Epidermal melanocyte (primary cell): Measurements from ENCODE around the gene GNB1L.

ENCODE experiments used
- DNase-seq: peaks from one replicate; pipeline ENCODE4 v3.0.0; 2011; ENCODE audit warnings: low spot score; ENCODE audit not compliant: insufficient read length

Gene GNB1L, protein sequence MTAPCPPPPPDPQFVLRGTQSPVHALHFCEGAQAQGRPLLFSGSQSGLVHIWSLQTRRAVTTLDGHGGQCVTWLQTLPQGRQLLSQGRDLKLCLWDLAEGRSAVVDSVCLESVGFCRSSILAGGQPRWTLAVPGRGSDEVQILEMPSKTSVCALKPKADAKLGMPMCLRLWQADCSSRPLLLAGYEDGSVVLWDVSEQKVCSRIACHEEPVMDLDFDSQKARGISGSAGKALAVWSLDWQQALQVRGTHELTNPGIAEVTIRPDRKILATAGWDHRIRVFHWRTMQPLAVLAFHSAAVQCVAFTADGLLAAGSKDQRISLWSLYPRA

DNA sequence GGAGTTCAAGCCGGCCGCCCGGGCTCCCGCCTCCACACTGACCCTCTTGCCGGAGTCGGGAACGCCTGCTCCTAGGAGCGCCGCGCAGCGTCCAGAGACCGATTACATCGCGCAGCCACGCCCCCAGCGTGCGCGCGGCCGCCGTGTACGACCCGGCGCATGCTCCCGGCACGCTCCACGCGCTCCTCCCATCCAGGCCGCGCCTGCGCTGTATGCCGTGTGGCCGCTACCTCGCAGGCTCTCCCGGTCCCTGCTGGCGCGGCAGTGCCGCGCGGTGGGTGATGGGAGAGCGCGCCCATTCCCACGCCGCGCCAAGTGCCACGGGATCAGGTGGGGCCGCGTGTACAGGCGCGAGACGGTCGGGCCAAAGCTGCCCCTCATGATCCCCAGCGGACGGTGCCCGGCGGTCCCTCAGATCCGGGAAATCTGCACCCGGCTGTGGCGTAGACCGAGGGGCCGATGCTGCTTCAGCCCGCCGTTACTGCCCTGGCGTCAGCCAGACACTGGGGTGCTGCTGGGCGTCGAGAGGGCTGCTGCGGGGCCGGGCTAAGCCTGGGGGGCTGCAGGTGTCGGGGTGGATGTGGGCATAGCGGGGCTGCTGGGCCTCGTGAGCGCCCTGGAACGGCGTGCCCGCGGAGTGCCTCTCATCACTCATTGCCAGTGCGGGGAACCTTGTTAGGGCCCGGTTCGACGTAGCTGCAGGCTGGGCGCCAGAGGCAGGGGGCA lies at the start of gene GNB1L, which contains the start of gene RTL10:
Gene GNB1L (minus strand): TSS at position 97 of the 726 bp plus-strand sequence. CDS start 33,519 bp downstream, outside the sequence.
Gene RTL10 (minus strand): TSS at position 97 of the 726 bp plus-strand sequence. CDS start 2,613 bp downstream, outside the sequence.
- peak; percentile 91 for DNase-seq

- no peak for DNase-seq
These were observed 49.6 kb upstream of the GNB1L start for GRCh38 chr22:19904174-19904856.

DNA sequence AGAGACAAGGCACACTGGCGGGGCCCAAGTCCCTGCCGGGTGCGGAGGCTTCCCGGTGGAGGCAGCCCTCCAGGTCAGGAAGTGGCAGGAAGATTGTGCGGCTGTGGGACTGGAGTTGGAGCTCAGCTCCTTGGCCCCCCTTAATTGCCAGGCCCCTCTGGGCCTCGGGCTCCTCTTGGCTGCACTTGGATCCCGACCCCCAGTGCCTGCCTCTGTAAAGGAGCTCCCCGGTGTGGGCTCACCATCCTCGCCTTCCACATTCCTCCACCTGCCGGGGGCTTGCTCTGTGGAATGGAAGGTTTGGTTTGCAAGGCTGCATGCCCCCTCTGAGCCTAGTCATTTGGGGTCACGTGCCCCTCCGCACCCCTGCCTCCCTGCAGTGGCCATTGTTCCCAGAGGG lies 48.8 kb upstream of the GNB1L start:
- no peak for DNase-seq

GRCh38 chr22:19903031-19903430 lies 48.4 kb upstream of the GNB1L start:
- no peak for DNase-seq

DNA sequence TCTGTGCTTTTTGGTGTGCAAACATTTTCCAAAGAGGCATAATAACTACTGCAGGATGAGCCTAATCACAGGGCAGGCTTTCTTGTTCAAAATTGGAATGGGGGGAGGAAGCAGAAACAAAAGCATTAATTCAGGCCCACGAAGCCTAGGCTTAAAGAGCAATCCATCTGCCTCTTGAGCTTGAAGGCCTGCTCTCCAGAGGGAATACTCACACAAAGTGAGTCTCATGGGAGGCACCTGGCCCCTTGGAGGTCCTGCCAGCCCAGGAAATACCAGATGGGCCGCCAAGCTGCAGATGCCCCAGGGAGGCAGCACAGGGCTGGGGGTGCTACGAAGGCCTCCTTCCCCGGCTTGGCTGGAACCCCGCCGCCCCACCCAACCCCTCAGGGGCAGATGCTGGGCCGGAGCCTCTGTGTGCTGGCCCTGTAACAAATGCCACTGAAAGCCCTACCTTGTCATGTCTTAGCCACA lies 47.6 kb upstream of the GNB1L start:
- DNase-seq: no peak

- DNase-seq: no peak
These were observed 47.0 kb upstream of the GNB1L start for GRCh38 chr22:19901577-19902244.

DNA sequence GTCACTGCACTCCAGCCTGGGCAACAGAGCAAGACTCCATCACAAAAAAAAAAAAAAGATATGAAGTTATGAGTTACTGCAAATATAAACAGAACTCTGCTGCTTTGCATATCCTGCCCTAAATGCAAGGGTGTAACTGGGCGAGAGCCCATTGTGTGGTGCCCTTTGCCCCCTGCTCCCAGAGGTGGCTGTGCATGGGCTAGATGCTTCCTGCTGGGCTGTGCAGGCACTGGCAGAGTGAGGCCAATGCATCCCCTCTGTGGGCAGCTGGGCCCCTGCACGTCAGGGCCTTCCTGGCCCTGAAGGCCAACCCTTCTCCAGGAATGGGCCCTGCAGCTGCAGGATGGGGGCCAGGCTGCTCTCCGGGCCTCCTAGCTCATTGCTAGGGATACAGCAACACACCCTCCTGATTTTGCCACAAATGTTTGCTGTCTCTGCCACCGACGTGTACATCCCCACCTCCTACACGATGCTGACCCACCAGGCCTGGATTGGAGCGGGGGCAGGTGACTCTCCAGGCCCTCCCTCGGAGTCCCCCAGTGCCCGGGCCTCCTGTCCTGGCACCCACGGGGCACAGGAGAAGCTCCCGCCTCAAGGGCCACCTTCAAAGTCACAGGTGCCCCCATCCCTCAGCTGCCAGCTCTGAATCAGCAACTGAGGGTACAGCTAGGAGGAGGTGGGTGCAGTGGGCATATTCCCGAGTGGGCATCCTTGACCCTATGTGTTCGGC lies 46.2 kb upstream of the GNB1L start:
- DNase-seq: no peak

- DNase-seq: no peak
These were observed 44.3 kb upstream of the GNB1L start for GRCh38 chr22:19898831-19899567.

GRCh38 chr22:19898145-19898544 lies 43.5 kb upstream of the GNB1L start:
- DNase-seq: no peak

DNA sequence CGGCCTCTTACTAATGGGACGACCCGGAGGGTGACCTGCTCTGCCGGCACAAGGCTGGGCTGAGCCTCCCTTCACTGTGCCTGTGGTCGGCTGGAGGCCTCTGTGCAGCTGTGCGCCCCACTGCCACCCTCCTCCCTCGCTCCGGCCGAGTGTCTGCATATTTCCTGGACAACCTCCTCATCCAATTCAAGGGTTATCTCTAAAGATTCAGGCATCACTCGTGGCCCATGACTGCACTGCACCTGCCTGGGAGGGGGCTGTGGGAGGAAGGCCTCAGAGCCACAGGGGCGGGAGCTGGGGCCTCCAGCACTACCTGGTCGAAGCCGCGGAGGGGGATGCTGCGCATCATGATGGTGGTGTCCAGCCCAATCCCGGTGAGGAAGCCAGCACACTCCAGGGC lies 43.1 kb upstream of the GNB1L start:
- DNase-seq: no peak

GRCh38 chr22:19896665-19897355 lies 42.1 kb upstream of the GNB1L start:
- no peak for DNase-seq

GRCh38 chr22:19895160-19895849 lies 40.6 kb upstream of the GNB1L start:
- DNase-seq: no peak

DNA sequence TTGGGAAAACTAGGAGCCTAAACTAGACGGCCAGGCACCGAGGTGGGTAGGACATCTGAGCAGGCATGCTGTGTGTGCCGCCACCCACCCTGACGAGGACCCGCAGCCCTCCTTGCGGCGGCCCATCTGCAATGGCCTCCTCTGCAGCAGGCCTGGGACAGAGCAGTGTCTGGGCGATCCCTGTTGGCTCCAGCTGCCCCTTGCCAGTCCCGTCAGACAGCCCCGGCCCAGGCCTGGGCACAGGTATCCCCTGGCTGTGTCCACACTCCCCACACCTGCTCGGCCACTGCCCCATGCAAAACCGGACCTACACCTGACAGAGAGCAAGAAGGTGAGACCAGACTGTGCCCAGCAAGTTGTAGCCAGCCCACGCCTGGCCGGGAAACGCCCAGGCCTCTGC lies 38.7 kb upstream of the GNB1L start:
- DNase-seq: no peak

DNA sequence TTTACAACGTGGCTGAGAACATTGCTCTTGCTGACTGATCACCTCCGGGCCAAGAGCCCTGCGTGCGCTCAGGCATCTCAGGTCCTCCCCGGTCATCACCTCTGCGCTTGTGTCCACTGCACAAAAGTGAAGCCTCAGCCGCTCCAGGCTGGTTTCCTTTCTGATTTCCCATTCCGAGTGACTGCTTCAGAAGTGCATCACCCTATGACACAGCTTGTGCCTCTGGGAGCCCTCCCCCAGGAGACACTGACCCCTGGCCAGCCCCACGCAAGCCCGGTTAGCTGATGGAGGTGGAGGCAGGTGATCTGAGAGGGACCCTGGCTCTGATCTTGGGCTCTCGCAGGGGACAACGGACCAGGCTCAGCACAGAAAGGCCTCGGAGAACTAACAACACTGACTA lies 38.3 kb upstream of the GNB1L start:
- DNase-seq: no peak

GRCh38 chr22:19892257-19892879 lies 37.7 kb upstream of the GNB1L start:
- DNase-seq: no peak

- peak; percentile 53 for DNase-seq
These were observed 36.9 kb upstream of the GNB1L start for GRCh38 chr22:19891317-19892256.
